SIG-M5 treated with dmso at 0.1 percent for 504 hours (cell line): ENCODE data around the gene SLC35E4.

Experiments used
- DNase-seq: peaks from one replicate; lab custom pipeline; 2025; ENCODE audit not compliant: unreplicated experiment; lab: John Stamatoyannopoulos, UW

The SLC35E4 gene

DNA sequence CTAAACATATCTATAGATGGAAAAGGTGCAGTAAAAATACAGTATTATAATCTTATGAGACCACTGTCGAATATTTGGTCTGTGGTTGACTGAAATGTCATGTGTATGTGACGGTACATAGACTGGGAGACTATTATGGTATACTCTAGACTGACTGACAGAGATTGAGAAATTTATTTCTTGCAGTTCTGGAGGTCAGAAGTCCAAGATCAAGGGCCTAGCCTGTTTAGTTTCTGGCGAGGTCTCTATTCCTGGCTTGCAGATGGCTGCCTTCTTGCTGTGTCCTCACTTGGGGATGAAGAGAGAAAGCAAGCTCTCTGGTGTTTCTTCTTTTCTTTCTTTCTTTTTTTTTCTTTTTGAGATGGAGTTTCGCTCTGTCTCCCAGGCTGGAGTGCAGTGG lies 51.8 kb downstream of the SLC35E4 start:
- no peak for DNase-seq

DNA sequence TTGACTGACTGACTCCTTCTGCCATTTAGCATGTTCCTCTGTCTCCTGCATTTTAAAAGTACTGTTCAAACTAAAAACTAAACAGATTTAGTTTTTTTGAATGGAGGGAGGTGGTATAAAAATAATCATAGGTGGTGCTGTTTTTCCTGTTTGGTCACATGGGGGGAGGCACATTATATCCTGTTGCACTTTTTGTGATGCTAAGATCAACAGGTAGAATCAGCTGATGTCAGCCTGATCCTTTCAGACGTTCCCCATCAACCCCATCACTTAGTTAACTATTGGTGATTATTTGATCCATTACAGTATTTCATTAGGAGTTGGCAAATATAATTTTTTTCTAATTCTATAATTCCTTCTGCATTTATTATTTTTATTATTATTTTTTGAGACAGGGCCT lies 54.0 kb downstream of the SLC35E4 start:
- DNase-seq, result no peak

GRCh38 chr22:30691204-30691603 lies 55.6 kb downstream of the SLC35E4 start:
- no peak for DNase-seq

DNA sequence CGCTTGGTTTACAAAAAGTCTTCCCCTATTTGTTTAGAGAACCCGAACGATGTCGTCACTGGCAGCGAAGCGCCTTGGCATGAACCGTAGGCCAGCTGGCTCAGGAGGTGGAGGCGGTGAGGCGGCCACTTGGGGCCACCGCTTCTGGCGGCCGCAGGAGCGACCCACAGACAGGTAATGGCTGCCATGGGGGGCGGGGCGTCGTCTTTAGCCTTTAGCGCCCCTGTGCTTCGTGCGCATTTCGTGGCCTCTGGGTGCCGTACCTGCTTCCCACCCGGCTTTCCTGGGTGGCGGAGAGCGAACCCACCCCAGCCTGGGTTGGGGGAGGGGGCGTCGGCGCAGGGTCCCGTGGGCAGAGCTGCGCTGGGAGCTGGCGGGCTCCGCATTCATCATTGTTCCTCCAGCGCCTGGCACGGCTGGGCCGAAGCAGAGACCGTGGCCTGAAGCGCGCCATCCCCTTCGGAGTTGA lies 58.6 kb downstream of the SLC35E4 start:
- no peak for DNase-seq

DNA sequence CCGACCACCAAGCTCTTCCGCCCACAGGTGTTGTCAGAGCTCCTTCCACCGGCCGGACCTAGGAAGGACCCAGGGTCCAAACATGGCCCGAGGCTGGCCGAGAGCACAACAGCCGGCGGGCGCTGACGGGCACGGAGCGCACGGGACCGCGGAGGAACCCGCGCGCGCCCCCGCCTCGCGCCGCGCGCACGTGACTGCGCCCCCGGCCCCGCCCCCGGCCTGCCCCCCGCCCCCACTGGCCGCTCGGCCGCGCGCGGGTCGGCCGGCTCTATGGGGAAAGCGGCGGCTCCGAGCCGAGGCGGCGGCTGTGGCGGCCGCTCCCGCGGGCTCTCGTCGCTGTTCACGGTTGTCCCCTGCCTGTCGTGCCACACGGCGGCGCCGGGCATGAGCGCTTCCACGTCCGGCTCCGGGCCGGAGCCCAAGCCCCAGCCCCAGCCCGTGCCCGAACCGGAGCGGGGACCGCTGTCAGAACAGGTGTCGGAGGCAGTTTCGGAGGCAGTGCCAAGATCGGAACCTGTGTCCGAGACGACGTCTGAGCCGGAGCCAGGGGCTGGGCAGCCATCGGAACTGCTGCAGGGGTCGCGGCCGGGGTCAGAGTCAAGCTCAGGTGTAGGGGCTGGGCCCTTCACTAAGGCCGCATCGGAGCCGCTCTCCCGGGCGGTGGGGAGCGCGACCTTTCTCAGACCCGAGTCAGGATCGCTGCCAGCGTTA lies 59.2 kb downstream of the SLC35E4 start, which contains the start of gene OSBP2:
Gene OSBP2, plus strand, starts transcription at position 235 of the 711 bp plus-strand sequence. Its CDS starts 36 bp downstream, at position 271.
- DNase-seq, result no peak

DNA sequence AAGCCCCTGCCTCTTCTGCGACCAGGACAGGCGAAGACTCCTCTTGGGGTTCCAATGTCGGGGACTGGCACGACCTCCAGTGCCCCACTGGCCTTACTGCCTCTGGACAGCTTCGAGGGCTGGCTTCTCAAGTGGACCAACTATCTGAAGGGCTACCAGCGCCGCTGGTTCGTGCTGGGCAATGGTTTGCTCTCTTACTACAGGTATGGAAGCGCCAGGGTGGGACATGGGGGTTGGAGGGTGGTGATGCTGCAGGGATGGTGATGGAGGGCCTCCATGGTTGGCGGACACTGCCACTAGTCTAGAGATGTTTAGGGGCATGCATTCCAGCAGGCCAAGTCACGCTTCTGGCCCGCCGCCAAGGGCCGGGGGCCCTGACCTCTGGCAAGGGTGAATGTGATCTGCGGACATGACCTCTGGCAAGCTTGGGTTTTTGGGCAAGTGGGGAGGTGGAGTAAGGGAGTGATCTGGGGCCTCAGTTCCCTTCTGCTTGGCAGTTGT lies 59.8 kb downstream of the SLC35E4 start:
- DNase-seq, result no peak

DNA sequence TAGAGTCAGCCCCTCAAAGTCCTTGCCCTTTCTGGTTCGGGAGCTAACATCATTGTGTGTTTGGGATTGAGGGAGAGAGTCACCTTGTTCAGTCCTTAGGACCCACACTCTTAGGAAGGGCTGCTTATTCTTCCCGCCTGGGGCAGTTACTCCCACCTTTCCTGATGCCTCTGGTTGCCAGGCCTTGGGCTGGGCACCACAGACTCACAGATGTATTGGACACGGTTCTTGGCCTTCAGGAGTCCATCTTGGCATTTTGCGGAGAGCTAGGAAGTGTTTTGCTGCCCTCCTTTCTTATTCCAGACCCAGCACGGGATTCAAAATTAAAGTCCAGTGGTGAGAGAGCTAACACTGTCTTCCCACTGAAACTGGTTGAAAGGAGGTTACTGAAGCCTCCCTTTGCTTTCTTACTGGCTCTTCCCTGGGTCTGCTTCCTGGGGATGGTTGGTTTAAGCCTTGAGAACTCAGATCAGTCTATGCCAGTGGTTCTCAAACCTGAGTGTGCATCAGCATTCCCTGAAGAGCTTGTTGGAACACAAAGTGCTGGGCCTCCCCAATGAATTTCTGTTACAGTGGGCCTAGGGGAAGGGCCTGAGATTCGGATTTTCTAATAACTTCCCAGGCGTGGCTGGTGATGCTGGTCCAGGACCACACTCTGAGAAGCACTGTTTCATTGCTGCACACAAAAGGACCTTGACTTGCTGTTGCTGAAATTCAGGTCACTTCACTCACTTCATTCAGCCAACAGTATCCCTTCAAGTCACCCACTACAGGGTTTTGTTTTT lies 60.5 kb downstream of the SLC35E4 start:
- no peak for DNase-seq
